Keratinocyte (primary cell): Measurements from ENCODE around the gene WNT8A. TPM values are rescaled to one million over a fixed set of nuclear protein-coding genes. Genes with fewer than 3 reads are reported as not detected.

Experiments used
- DNase-seq: peaks from one replicate; pipeline ENCODE4 v3.0.0-alpha.2; 2011; ENCODE audit warnings: low read depth, missing footprints, low spot score
- FAIRE-seq: peaks from 2 replicates; lab custom pipeline; 2011; peaks lifted over from hg19 to GRCh38; lab: Jason Lieb, UNC
- H2AFZ ChIP-seq: 2 replicates; pipeline ENCODE4 v1.6.0; 2012; ENCODE audit warnings: low read length, control low read depth, inconsistent platforms; ENCODE audit not compliant: control insufficient read depth
- H3K27ac ChIP-seq: 2 replicates; pipeline ENCODE4 v1.5.1; 2011; ENCODE audit warnings: low read length; ENCODE audit not compliant: control insufficient read depth, insufficient read depth
- H3K27me3 ChIP-seq: 3 replicates; pipeline ENCODE4 v1.6.0; 2011; ENCODE audit warnings: low read length; ENCODE audit not compliant: control insufficient read depth, insufficient read depth; ENCODE audit errors: extremely low read depth
- H3K36me3 ChIP-seq, 2 experiments: 2 replicates in 1 of 2; 3 replicates in 1 of 2; pipeline ENCODE4 v1.5.1; 2011; ENCODE audit warnings: low read length in 2 of 2, mild to moderate bottlenecking in 1 of 2; ENCODE audit not compliant: control insufficient read depth in 2 of 2, insufficient read depth in 2 of 2; ENCODE audit errors: extremely low read depth in 1 of 2
- H3K4me1 ChIP-seq: 3 replicates; pipeline ENCODE4 v1.5.1; 2011; ENCODE audit warnings: low read length; ENCODE audit not compliant: control insufficient read depth, insufficient read depth; ENCODE audit errors: extremely low read depth
- H3K4me2 ChIP-seq: 3 replicates; pipeline ENCODE4 v1.6.0; 2011; ENCODE audit warnings: low read depth, low read length; ENCODE audit not compliant: control insufficient read depth, insufficient read depth; ENCODE audit errors: extremely low read depth
- H3K4me3 ChIP-seq, 3 experiments: fragments of 200-600 bp in 1 of 3; sonication (generic) in 1 of 3; 2 replicates in 2 of 3; 3 replicates in 1 of 3; pipeline ENCODE4 v1.5.1; 2011 to 2016; ENCODE audit warnings: low read length in 3 of 3, mild to moderate bottlenecking in 3 of 3, control low read depth in 2 of 3, inconsistent platforms in 1 of 3, low read depth in 1 of 3, mixed read lengths in 1 of 3, mixed run types in 1 of 3, moderate library complexity in 1 of 3; ENCODE audit not compliant: control insufficient read depth in 2 of 3, insufficient read depth in 2 of 3; ENCODE audit errors: extremely low read depth in 1 of 3
- H3K79me2 ChIP-seq: 2 replicates; pipeline ENCODE4 v1.6.0; 2012; ENCODE audit warnings: low read length; ENCODE audit not compliant: control insufficient read depth, insufficient read depth
- H3K9ac ChIP-seq: 3 replicates; pipeline ENCODE4 v1.6.0; 2011; ENCODE audit warnings: low read length; ENCODE audit not compliant: control insufficient read depth, insufficient read depth; ENCODE audit errors: extremely low read depth
- H3K9me1 ChIP-seq: 3 replicates; pipeline ENCODE4 v1.6.0; 2011; ENCODE audit warnings: low read length; ENCODE audit not compliant: control insufficient read depth, insufficient read depth; ENCODE audit errors: extremely low read depth
- H3K9me3 ChIP-seq: 2 replicates; pipeline ENCODE4 v1.5.1; 2012; ENCODE audit warnings: low read depth, low read length; ENCODE audit not compliant: control insufficient read depth
- H4K20me1 ChIP-seq: 3 replicates; pipeline ENCODE4 v1.6.0; 2011; ENCODE audit warnings: low read length; ENCODE audit not compliant: control insufficient read depth, insufficient read depth; ENCODE audit errors: extremely low read depth
- CTCF ChIP-seq, 3 experiments: IDR thresholded peaks in 1 of 3; conservative IDR thresholded peaks in 1 of 3; optimal IDR thresholded peaks in 1 of 3; 2 replicates in 2 of 3; 3 replicates in 1 of 3; pipeline versions ENCODE3 to v1.5.1; 2011; ENCODE audit warnings: low read length in 3 of 3, mild to moderate bottlenecking in 3 of 3, moderate library complexity in 2 of 3, control low read depth in 1 of 3, inconsistent platforms in 1 of 3; ENCODE audit not compliant: insufficient read depth in 2 of 3; ENCODE audit errors: extremely low read depth in 1 of 3
- EZH2 ChIP-seq: IDR thresholded peaks from one replicate; pipeline ENCODE4 v1.6.1; 2012; ENCODE audit warnings: inconsistent platforms, mild to moderate bottlenecking, low read length, moderate library complexity
- dilution Hi-C: fragments of 300-500 bp; cut with MboI; formaldehyde crosslinking; loops from one replicate; pipeline ENCODE4 v1.7.0; 2020; ENCODE audit warnings: low sequenced_read_pairs; ENCODE audit not compliant: extremely low pct_ligation_motif_present
- polyA minus RNA-seq, 3 experiments: library from RNA; depleted of rRNA, polyadenylated mRNA; stranded (reverse); fragments of >200 nt; gene quantifications; 1 replicate in 1 of 3; 2 replicates in 1 of 3; 3 replicates in 1 of 3; pipeline ENCODE4 v1.2.3, GENCODE V29; 2011
- polyA plus RNA-seq, 5 experiments: library from polyadenylated mRNA; depleted of rRNA in 3 of 5; stranded (reverse) in 3 of 5; stranded (forward) in 1 of 5; unstranded in 1 of 5; fragments of >200 nt; gene quantifications; 1 replicate in 1 of 5; 2 replicates in 3 of 5; 3 replicates in 1 of 5; pipeline versions ENCODE4 v1.2.1 to v1.2.3, GENCODE V29; 2011 to 2012; ENCODE audit warnings: missing spikeins in 2 of 5, low read depth in 1 of 5, low replicate concordance in 1 of 5

The WNT8A gene
- polyA plus RNA-seq (not detected in 3 replicates), polyA minus RNA-seq (not detected in 3 replicates)
- not detected for polyA plus RNA-seq (2011; ENCODE audit: low read depth)
- polyA plus RNA-seq (2011; cell fraction: cytosol; rRNA removed) = not detected in 2 replicates
- polyA plus RNA-seq (2011; cell fraction: nucleus; rRNA removed) = not detected in 2 replicates
- not detected in 2 replicates for polyA plus RNA-seq (2012; ENCODE audit: low replicate concordance)
- polyA minus RNA-seq (2011; cell fraction: cytosol; rRNA and poly(A)+ RNA removed) = not detected
- not detected in 2 replicates for polyA minus RNA-seq (2011; cell fraction: nucleus; rRNA and poly(A)+ RNA removed)

GRCh38 chr5:138083702-138084101, at the start of gene WNT8A:
Gene WNT8A (plus strand): TSS chr5:138084033. CDS start chr5:138084128, 95 bp downstream.
- dilution Hi-C loops = no loop called here
- no peak within 1 kb of the TSS for H3K27ac ChIP-seq
- no peak within 1 kb of the TSS for H2AFZ ChIP-seq
- no peak for FAIRE-seq
- no peak within 1 kb of the TSS for H3K4me3 ChIP-seq
- no peak for DNase-seq
- H3K4me2 ChIP-seq = no peak within 1 kb of the TSS
- H3K9me3 ChIP-seq = no peaks in the 10 kb centered on the region
- H3K27me3 ChIP-seq = no peaks in the 10 kb centered on the region
- H4K20me1 ChIP-seq = no peaks in the 10 kb centered on the region
- no peaks in the 10 kb centered on the region for H3K79me2 ChIP-seq
- H3K9ac ChIP-seq = no peak within 1 kb of the TSS
- TF ChIP-seq EZH2 = no peak
- TF ChIP-seq CTCF (optimal IDR thresholded peaks at IDR 0.05 in 1 of 3, IDR thresholded peaks at IDR 0.05 in 1 of 3, conservative IDR thresholded peaks at IDR 0.05 in 1 of 3; ENCODE audit: extremely low read depth in 1 of 3, insufficient read depth in 2 of 3, low read length in 3 of 3) = no peak
- no peaks in the 10 kb centered on the region for H3K4me1 ChIP-seq
- H3K36me3 ChIP-seq = no peaks in the 10 kb centered on the region
- no peaks in the 10 kb centered on the region for H3K9me1 ChIP-seq

GRCh38 chr5:138035605-138036537, 48.0 kb upstream of the WNT8A start:
- Histone ChIP-seq H3K4me3 (no peak overlapping the region), H3K36me3 (no peaks in the 10 kb centered on the region), H3K27ac (no peak overlapping the region), H2AFZ (peak overlapping the region; percentile 93), H3K9me3 (no peaks in the 10 kb centered on the region), H3K9ac (no peak overlapping the region), H4K20me1 (peaks cover 4% of the 10 kb centered on the region), H3K79me2 (peaks cover 17% of the 10 kb centered on the region), H3K4me2 (no peak overlapping the region), H3K9me1 (no peaks in the 10 kb centered on the region), H3K4me1 (peaks cover 21% of the 10 kb centered on the region), H3K27me3 (no peaks in the 10 kb centered on the region)
- TF ChIP-seq EZH2 (no peak), CTCF (optimal IDR thresholded peaks at IDR 0.05 in 1 of 3, IDR thresholded peaks at IDR 0.05 in 1 of 3, conservative IDR thresholded peaks at IDR 0.05 in 1 of 3; ENCODE audit: extremely low read depth in 1 of 3, insufficient read depth in 2 of 3, low read length in 3 of 3) (peak; percentile 75 to 87 (median 80))
- dilution Hi-C loops = no loop called here
- FAIRE-seq (peak; percentile 70), DNase-seq (peak; percentile 83)
